C1 segment of cervical spinal cord (tissue), 14 donors: ENCODE measurements around the gene SUGP1.
"Not testable (repeated sequence)": the region's sequence is repeated elsewhere in the genome, so short reads cannot be mapped to it uniquely, and the experiment has no call there.

Experiments
- DNase-seq, 14 donors: peaks; one replicate each; lab custom pipeline; 2025; lab: John Stamatoyannopoulos, UW

The SUGP1 gene

GRCh38 chr19:19262190-19263057 lies 57.9 kb downstream of the SUGP1 start:
- DNase-seq: no peak

GRCh38 chr19:19261350-19262189 lies 58.7 kb downstream of the SUGP1 start:
- DNase-seq: no peak

DNA sequence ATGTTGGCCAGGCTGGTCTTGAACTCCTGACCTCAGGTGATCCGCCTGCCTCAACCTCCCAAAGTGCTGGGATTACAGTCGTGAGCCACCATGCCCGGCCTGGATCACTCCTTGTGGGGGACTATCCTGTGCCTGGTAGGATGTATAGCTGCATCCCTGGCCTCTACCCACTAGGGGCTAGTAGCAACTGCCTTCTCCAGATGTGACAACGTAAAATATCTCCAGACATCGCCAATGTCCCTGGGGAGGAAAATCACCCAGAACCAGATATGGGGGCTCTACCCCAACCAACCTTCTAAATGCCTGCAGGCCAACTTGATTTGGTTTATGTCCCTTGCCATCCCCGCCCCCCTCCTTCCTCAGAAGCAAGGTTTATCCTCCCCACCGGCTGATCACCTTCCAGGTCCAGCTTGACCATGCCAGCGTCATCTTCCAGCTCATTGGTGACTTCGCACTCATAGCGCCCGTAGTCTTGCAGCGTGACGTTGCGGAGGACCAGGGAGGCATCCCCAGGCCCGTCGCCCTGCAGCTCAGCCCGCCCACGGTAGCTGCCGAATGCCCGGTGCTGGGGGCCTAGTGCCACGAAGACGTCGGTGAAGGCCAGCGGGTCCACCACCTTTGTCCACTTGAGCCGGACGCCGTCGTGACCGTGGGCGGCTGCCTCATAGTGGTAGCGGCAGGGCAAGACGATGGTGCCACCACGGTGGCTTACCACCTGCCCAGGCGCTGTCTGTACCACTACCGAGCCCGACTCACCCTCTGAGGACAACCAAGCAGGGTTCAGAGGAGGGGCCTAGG lies 59.7 kb downstream of the SUGP1 start:
- no peak for DNase-seq

- peak in 2 of 14 donors; percentile 9 to 25 for DNase-seq
These were observed 60.6 kb downstream of the SUGP1 start for GRCh38 chr19:19259741-19260140.

DNA sequence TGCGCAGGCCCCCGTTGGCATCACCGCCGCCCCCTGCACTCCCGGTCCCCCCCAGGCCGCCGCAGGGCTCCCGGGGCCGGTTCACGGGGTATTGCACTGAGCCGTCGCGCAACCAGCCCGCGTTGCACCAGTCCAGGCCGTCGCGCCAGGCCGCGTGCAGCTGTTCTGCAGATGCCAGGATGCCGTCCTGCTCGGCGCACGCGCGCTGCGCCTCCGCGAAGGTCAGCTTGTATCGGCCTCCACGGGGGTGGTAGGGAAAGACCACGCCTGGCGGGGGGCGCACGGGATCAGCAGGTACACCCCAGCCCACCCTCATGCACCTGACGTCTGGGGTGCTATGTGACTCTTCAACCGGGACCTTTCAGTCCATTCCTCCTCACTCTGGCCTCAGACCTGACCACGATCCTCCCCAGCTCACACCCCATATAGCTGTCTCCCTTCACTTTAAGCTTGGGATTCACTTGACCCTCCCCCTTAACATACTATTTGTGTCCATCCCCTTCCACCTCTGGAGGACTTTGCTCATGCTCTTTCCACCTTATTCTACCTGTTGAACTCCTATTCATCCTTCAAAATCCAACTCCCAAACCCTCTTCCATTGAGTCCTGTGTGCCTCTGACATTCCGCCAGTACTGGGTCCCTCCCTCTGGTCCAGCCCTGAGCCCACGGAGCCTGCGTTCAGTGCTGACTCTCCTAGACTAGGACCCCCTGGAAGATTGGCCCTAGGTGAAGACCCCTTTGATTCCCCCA lies 61.5 kb downstream of the SUGP1 start:
- no peak for DNase-seq

- no peak for DNase-seq
These were observed 62.3 kb downstream of the SUGP1 start for GRCh38 chr19:19257836-19258588.

- no peak for DNase-seq
These were observed 63.2 kb downstream of the SUGP1 start for GRCh38 chr19:19257137-19257536.

GRCh38 chr19:19256072-19256969 lies 64.0 kb downstream of the SUGP1 start:
- DNase-seq: no peak

- not testable (repeated sequence) for DNase-seq
These were observed 66.9 kb downstream of the SUGP1 start for GRCh38 chr19:19253409-19253808.

DNA sequence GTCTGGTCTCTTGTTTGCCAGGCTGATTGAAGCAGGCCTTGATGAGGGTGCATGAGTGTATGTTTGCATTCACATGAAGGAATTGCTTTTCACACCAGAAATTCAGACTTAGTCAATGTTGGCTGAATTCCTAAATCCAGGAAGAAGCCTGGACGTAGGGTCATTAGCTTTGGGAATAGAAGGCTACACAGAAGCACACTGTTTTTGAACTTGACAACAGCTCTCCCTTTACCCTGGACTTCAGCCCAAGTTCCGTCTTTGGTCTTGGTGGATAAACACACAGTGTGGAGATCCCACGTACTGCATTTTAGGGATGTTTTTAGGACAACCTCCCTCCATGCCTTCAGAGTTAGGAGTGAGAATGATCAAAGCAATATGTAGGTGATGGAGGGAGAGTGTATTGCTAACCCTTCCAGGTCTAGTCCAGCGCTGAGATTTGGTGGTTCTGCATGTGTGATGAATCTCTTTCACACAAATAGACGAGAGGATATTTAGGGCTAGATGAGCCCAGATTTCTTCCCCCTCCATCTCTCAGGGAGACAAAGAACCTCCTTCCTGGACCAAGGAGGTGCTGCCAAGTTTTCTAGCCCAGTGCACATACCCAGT lies 70.0 kb downstream of the SUGP1 start:
- no peak for DNase-seq

DNA sequence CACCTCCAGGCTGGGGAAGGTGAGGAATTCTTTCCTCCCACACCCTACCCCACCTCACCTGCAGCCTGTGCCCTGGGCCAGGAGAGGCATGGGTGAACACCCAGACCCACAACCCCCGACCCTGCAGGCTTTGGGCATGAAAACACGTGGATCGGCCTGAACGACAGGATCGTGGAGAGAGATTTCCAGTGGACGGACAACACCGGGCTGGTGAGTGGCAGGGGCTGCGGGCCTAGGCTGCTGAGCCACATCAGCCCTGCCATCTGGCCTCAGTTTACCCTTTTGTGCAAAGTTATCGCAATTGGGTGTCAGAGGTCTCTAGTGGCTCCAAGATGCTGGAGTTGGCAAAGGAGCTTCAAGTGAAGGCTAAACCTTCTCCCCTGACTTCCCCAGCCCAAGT lies 79.8 kb downstream of the SUGP1 start:
- no peak for DNase-seq

GRCh38 chr19:19239675-19240074 lies 80.6 kb downstream of the SUGP1 start:
- DNase-seq: no peak

DNA sequence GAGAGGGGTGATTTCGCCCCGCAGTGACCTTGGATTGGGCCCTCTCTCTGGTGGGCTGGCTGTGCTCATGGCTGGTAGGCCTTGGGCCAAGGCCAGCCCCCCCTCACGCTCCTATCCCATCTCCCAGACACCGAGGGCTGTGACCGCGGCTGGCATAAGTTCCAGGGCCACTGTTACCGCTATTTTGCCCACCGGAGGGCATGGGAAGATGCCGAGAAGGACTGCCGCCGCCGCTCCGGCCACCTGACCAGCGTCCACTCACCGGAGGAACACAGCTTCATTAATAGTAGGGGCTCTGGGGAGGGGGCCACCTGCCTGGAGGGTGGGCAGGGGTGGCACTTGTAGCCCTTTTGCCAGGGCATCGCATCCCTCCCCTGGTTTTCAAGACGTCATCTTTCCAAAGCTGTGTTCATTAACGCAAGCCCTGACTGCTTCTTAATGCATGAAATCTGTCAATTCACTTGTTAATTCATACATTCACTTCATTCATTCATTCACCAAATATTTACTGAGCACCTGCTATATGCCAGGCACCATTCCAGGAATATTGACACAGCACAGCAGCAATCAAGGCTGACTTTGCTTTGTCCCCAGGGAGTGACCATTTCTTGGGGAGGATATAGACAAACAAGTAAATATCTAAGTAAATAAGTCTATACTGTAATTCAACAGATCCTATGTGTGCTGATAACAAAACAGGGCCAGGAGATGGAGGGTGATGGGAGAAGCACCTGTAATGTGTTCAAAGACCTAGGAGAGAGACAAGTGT lies 82.0 kb downstream of the SUGP1 start:
- no peak for DNase-seq

GRCh38 chr19:19236173-19236572 lies 84.1 kb downstream of the SUGP1 start:
- DNase-seq: no peak

DNA sequence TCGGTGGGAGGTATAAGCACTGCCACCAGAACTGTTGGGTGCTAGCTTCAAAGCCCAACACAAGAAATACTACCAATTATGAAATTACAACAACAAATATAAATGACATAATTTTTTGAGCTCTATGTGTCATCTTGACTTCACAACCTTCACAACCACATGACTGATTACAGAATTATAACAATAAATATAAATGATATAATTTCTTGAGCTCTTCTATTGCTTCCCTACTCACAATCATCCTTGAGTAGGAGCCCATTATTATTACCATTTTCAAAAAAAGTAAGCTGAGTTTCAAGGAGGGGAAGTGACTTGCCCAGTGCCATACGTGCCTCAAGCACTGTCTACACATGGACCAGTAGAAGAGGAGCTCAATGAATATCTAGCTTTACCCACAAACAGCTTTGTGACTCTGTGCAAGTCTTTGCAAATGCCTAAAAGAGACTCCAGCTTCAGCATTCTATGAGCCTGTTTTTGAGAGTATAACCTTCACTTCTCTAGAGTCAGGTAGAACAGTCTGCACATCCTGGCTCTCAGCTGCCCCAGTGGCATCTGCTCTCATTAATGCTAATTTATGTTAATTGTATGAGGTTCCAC lies 86.0 kb downstream of the SUGP1 start:
- no peak for DNase-seq

DNA sequence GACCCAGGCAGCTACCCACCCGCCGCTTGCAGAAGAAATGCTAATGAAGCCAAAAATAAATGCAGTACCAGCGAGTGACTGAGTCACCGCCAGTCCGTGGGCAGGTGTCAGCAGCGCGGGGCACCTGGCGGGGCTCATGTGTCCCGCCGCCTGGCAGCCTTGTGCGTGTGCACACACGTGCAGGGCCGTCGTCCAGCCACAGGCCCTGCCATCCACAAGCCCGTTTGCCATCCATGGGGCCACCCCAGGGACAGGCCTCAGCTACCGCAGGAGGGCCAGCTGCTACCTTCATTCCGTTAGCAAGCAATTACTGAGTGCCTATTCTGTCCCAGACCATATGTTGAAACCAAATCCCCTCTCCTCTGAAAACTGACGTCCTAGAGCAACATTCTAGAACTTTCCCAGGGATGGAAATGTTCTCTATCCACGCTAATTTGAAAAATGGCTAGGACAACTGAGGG lies 88.0 kb downstream of the SUGP1 start:
- DNase-seq: peak in 1 of 14 donors; percentile 26

GRCh38 chr19:19230999-19231398 lies 89.3 kb downstream of the SUGP1 start:
- no peak for DNase-seq

- DNase-seq: no peak
These were observed 90.6 kb downstream of the SUGP1 start for GRCh38 chr19:19229701-19230100.
